A549 (cell line): ENCODE data around the gene KCNK2. TPM values are rescaled to one million over a fixed set of nuclear protein-coding genes. Genes with fewer than 3 reads are reported as not detected.

ENCODE experiments used
- ATAC-seq, 2 experiments: fragments of 200-7000 bp in 1 of 2; fragments of >200 bp in 1 of 2; cut with Nextera tagmentation in 1 of 2; cut with Tn5 transposase in 1 of 2; 3 replicates each; pipeline versions ENCODE4 v1.8.0 to v1.9.1; 2018 to 2020; ENCODE audit warnings: mild to moderate bottlenecking in 1 of 2, moderate library complexity in 1 of 2
- CTCF ChIA-PET: fragments of 300-600 bp; sonication (Branson Sonifier 250); formaldehyde crosslinking; extraction: SDS; loops from one replicate; lab custom pipeline; 2021; ENCODE audit warnings: antibody characterized with exemption, inconsistent platforms; lab: Yijun Ruan, JAX
- POLR2A ChIA-PET: fragments of 350-600 bp; formaldehyde crosslinking; extraction: SDS; loops from one replicate; lab custom pipeline; 2021; ENCODE audit warnings: antibody characterized with exemption, inconsistent platforms; lab: Yijun Ruan, JAX
- DNase-seq, 2 experiments: peaks; one replicate each; pipeline versions ENCODE4 v3.0.0 to v3.0.0-alpha.2; 2011 to 2016; ENCODE audit warnings: low read depth in 1 of 2, low spot score in 1 of 2
- FAIRE-seq: peaks from 2 replicates; lab custom pipeline; 2011; peaks lifted over from hg19 to GRCh38; lab: Jason Lieb, UNC
- H3K27ac ChIP-seq, 2 experiments: fragments of >200 bp; sonication (Bioruptor Twin); formaldehyde crosslinking; 3 replicates each; pipeline ENCODE4 v1.5.1; 2016 to 2017
- H3K4me1 ChIP-seq: fragments of >200 bp; sonication (Bioruptor Twin); formaldehyde crosslinking; 3 replicates; pipeline ENCODE4 v1.6.1; 2016
- H3K4me2 ChIP-seq: fragments of >200 bp; sonication (Bioruptor Twin); formaldehyde crosslinking; 3 replicates; pipeline ENCODE4 v1.6.1; 2016
- H3K4me3 ChIP-seq: fragments of >200 bp; sonication (Bioruptor Twin); formaldehyde crosslinking; 3 replicates; pipeline ENCODE4 v1.5.1; 2016
- H3K9me3 ChIP-seq: fragments of >200 bp; sonication (Bioruptor Twin); formaldehyde crosslinking; 3 replicates; pipeline ENCODE4 v1.6.1; 2016
- ATOH8 ChIP-seq: fragments of 250-450 bp; sonication (Bioruptor Pico); IDR thresholded peaks from 2 replicates; pipeline ENCODE4 v1.5.0; 2020; ENCODE audit warnings: low read depth, mild to moderate bottlenecking, moderate library complexity
- BCL3 ChIP-seq: fragments of >200 bp; sonication (Bioruptor Twin); formaldehyde crosslinking; IDR thresholded peaks from 3 replicates; pipeline ENCODE4 v1.6.1; 2016
- BHLHE40 ChIP-seq: IDR thresholded peaks from 2 replicates; pipeline ENCODE4 v1.6.1; 2012; ENCODE audit warnings: low read depth, low read length, inconsistent platforms
- CBX2 ChIP-seq: fragments of 200-600 bp; sonication (generic); IDR thresholded peaks from 2 replicates; pipeline ENCODE4 v1.6.1; 2016; ENCODE audit warnings: low read depth, mild to moderate bottlenecking, borderline replicate concordance
- CBX8 ChIP-seq: fragments of 200-600 bp; sonication (generic); IDR thresholded peaks from 2 replicates; pipeline ENCODE4 v1.6.1; 2016
- CEBPB ChIP-seq, 2 experiments: fragments of >200 bp in 1 of 2; sonication (Bioruptor Twin) in 1 of 2; formaldehyde crosslinking in 1 of 2; IDR thresholded peaks; 2 replicates each; pipeline ENCODE4 v1.6.1; 2012 to 2016
- CHD2 ChIP-seq: fragments of 150-350 bp; IDR thresholded peaks from 2 replicates; pipeline ENCODE4 v1.6.1; 2014; ENCODE audit warnings: low read length; ENCODE audit not compliant: partially characterized antibody
- EHF ChIP-seq: fragments of 250-450 bp; sonication (Bioruptor Pico); IDR thresholded peaks from 2 replicates; pipeline ENCODE4 v1.5.0; 2020; ENCODE audit warnings: mild to moderate bottlenecking
- EHMT2 ChIP-seq: fragments of 200-600 bp; sonication (generic); IDR thresholded peaks from 2 replicates; pipeline ENCODE4 v1.6.1; 2016; ENCODE audit warnings: antibody characterized with exemption, low read depth, mild to moderate bottlenecking, moderate library complexity
- EP300 ChIP-seq, 2 experiments: fragments of >200 bp; sonication (Bioruptor Twin); formaldehyde crosslinking; IDR thresholded peaks; 2 replicates in 1 of 2; 3 replicates in 1 of 2; pipeline ENCODE4 v1.6.1; 2016 to 2017
- HDAC2 ChIP-seq: fragments of 200-600 bp; sonication (generic); IDR thresholded peaks from 2 replicates; pipeline ENCODE4 v1.6.1; 2016
- HEYL ChIP-seq: fragments of 250-450 bp; sonication (Bioruptor Pico); IDR thresholded peaks from 2 replicates; pipeline ENCODE4 v1.8.0; 2021; ENCODE audit warnings: mild to moderate bottlenecking, moderate library complexity
- HMGXB4 ChIP-seq: fragments of 250-450 bp; sonication (Bioruptor Pico); IDR thresholded peaks from 2 replicates; pipeline ENCODE4 v1.5.0; 2021; ENCODE audit warnings: mild to moderate bottlenecking, moderate library complexity, borderline replicate concordance
- JUN ChIP-seq, 2 experiments: fragments of >200 bp; sonication (Bioruptor Twin); formaldehyde crosslinking; IDR thresholded peaks; 2 replicates in 1 of 2; 3 replicates in 1 of 2; pipeline ENCODE4 v1.6.1; 2016 to 2017
- JUNB ChIP-seq: fragments of >200 bp; sonication (Bioruptor Twin); formaldehyde crosslinking; IDR thresholded peaks from 2 replicates; pipeline ENCODE4 v1.6.1; 2016
- KDM1A ChIP-seq: fragments of 200-600 bp; sonication (generic); IDR thresholded peaks from 2 replicates; pipeline ENCODE4 v1.6.1; 2016; ENCODE audit warnings: low read depth, mild to moderate bottlenecking
- KDM5A ChIP-seq: fragments of 200-600 bp; sonication (generic); IDR thresholded peaks from 2 replicates; pipeline ENCODE4 v1.6.1; 2016; ENCODE audit warnings: antibody characterized with exemption, mild to moderate bottlenecking
- MAFK ChIP-seq: fragments of 450-650 bp; IDR thresholded peaks from 2 replicates; pipeline ENCODE4 v1.6.1; 2014; ENCODE audit not compliant: partially characterized antibody
- MAX ChIP-seq: IDR thresholded peaks from 2 replicates; pipeline ENCODE4 v1.6.1; 2012
- MAZ ChIP-seq: fragments of 150-350 bp; IDR thresholded peaks from 2 replicates; pipeline ENCODE4 v1.6.1; 2014; ENCODE audit warnings: antibody characterized with exemption, low read depth, low read length, borderline replicate concordance
- MYC ChIP-seq: IDR thresholded peaks from 2 replicates; pipeline ENCODE4 v1.6.1; 2012; ENCODE audit warnings: mild to moderate bottlenecking, inconsistent platforms, low read length, improper control_type of control experiment, borderline replicate concordance
- NR3C1 ChIP-seq: fragments of >200 bp; sonication (Bioruptor Twin); formaldehyde crosslinking; IDR thresholded peaks from 3 replicates; pipeline ENCODE4 v1.6.1; 2017
- POLR2A ChIP-seq: IDR thresholded peaks from 2 replicates; pipeline ENCODE4 v1.6.1; 2012; ENCODE audit warnings: mild to moderate bottlenecking, low read length
- RAD21 ChIP-seq, 2 experiments: fragments of >200 bp in 1 of 2; sonication (Bioruptor Twin) in 1 of 2; formaldehyde crosslinking in 1 of 2; IDR thresholded peaks in 1 of 2; conservative IDR thresholded peaks in 1 of 2; 2 replicates in 1 of 2; 3 replicates in 1 of 2; pipeline ENCODE4 v1.6.1; 2012 to 2018; ENCODE audit warnings: inconsistent platforms in 1 of 2
- RCOR1 ChIP-seq: fragments of 150-350 bp; IDR thresholded peaks from 2 replicates; pipeline ENCODE4 v1.6.1; 2014; ENCODE audit warnings: antibody characterized with exemption, low read length, low read depth
- RFX5 ChIP-seq: fragments of 450-650 bp; IDR thresholded peaks from 2 replicates; pipeline ENCODE4 v1.7.1; 2014; ENCODE audit warnings: antibody characterized with exemption, mild to moderate bottlenecking, moderate library complexity
- SMC3 ChIP-seq: fragments of >200 bp; sonication (Bioruptor Twin); formaldehyde crosslinking; IDR thresholded peaks from 3 replicates; pipeline ENCODE4 v1.6.1; 2018; ENCODE audit warnings: inconsistent platforms
- SREBF2 ChIP-seq: fragments of 450-650 bp; IDR thresholded peaks from 2 replicates; pipeline ENCODE4 v1.6.1; 2014; ENCODE audit warnings: mild to moderate bottlenecking, moderate library complexity
- TFCP2L1 ChIP-seq: fragments of 250-450 bp; sonication (Bioruptor Pico); IDR thresholded peaks from 2 replicates; pipeline ENCODE4 v1.5.0; 2021; ENCODE audit warnings: mild to moderate bottlenecking
- TP53 ChIP-seq: fragments of 250-450 bp; sonication (Bioruptor Pico); IDR thresholded peaks from 2 replicates; pipeline ENCODE4 v1.5.0; 2021; ENCODE audit warnings: mild to moderate bottlenecking, moderate library complexity
- USF2 ChIP-seq: fragments of 450-650 bp; IDR thresholded peaks from 2 replicates; pipeline ENCODE4 v1.6.1; 2014; ENCODE audit warnings: antibody characterized with exemption
- ZC3H11A ChIP-seq: fragments of 450-650 bp; IDR thresholded peaks from 2 replicates; pipeline ENCODE4 v1.6.1; 2014; ENCODE audit warnings: antibody characterized with exemption, mild to moderate bottlenecking
- ZFP36 ChIP-seq: fragments of 450-650 bp; IDR thresholded peaks from 2 replicates; pipeline ENCODE4 v1.6.1; 2014; ENCODE audit warnings: borderline replicate concordance; ENCODE audit not compliant: partially characterized antibody
- ZNF302 ChIP-seq: fragments of 250-450 bp; sonication (Bioruptor Pico); IDR thresholded peaks from 2 replicates; pipeline ENCODE4 v1.9.0; 2021; ENCODE audit warnings: inconsistent platforms, mild to moderate bottlenecking, moderate library complexity
- ZSCAN20 ChIP-seq: fragments of 250-450 bp; sonication (Bioruptor Pico); IDR thresholded peaks from 2 replicates; pipeline ENCODE4 v1.8.0; 2022; ENCODE audit warnings: mild to moderate bottlenecking, moderate library complexity
- WGBS: methylation state at CpG from one replicate; pipeline ENCODE4 v1.1.6; 2017; ENCODE audit errors: missing lambda C conversion rate; 5-methylcytosine and 5-hydroxymethylcytosine counted together
- polyA plus RNA-seq, 4 experiments: library from polyadenylated mRNA; depleted of rRNA in 3 of 4; stranded (reverse); fragments of >200 nt; fragmentation: RNase III in 1 of 4; extraction: RNeasy Plus Mini Kit Qiagen cat#74134 plus additional on column Dnase treatment in 1 of 4; gene quantifications; 2 replicates in 3 of 4; 3 replicates in 1 of 4; pipeline ENCODE4 v1.2.3, GENCODE V29; 2011 to 2017

KCNK2 gene
- polyA plus RNA-seq, 2 of the 4 experiments (the other 2 are of a cell fraction), result 0.04 TPM; not detected in 1

GRCh38 chr1:215143497-215143896 lies 61.0 kb downstream of the KCNK2 start:
- Histone ChIP-seq H3K4me2 (no peak overlapping the region), H3K4me3 (no peak overlapping the region), H3K27ac (no peak overlapping the region), H3K4me1 (no peaks in the 10 kb centered on the region), H3K9me3 (peaks cover 8% of the 10 kb centered on the region; the same call in 1 of the 3 replicates)
- TF ChIP-seq ATOH8, result no peak
- no peak for TF ChIP-seq MYC
- TF ChIP-seq KDM1A, result no peak
- no peak for TF ChIP-seq ZFP36
- TF ChIP-seq TFCP2L1 (CRISPR knock-in tag), result no peak
- no peak for TF ChIP-seq NR3C1
- TF ChIP-seq EHMT2, result no peak
- TF ChIP-seq HMGXB4 (CRISPR knock-in tag), result no peak
- TF ChIP-seq EHF, result no peak
- TF ChIP-seq JUNB, result no peak
- TF ChIP-seq CBX8, result no peak
- FAIRE-seq (no peak), ATAC-seq (no peak), DNase-seq (no peak)
- ChIA-PET POLR2A (no interaction called here), CTCF (no interaction called here)
- WGBS, result 60% methylated on average over 2 of the region's 2 CpGs

GRCh38 chr1:215146240-215146975 lies 63.9 kb downstream of the KCNK2 start:
- ATAC-seq (0 out of 6 replicates have a peak, but pooled peaks of 1 of the 2 experiments have one; percentile 39), DNase-seq (peak in 1 of 2 experiments; percentile 35), FAIRE-seq (peak; percentile 56)
- CTCF ChIA-PET, result interaction anchor here (0.6 to 3.5 kb wide), 24 partner anchors 8 to 818 kb away, joined by 3 to 39 read pairs (median 4); no protein-coding TSS in a partner anchor
- no peak overlapping the region for H3K4me2 ChIP-seq
- POLR2A ChIA-PET, result no interaction called here
- no peak overlapping the region for H3K27ac ChIP-seq
- H3K4me1 ChIP-seq, result no peaks in the 10 kb centered on the region
- WGBS, result 37% methylated on average over 8 of the region's 8 CpGs
- H3K9me3 ChIP-seq, result peaks cover 5% of the 10 kb centered on the region; the same call in 1 of the 3 replicates
- H3K4me3 ChIP-seq, result no peak overlapping the region
- no peak for TF ChIP-seq HDAC2
- TF ChIP-seq CBX8, result no peak
- TF ChIP-seq CBX2, result no peak
- no peak for TF ChIP-seq RFX5
- no peak for TF ChIP-seq EP300 (IDR thresholded peaks at IDR 0.05)
- TF ChIP-seq ATOH8, result no peak
- TF ChIP-seq ZNF302 (CRISPR knock-in tag), result no peak
- TF ChIP-seq MAZ, result no peak
- no peak for TF ChIP-seq MAFK
- no peak for TF ChIP-seq ZC3H11A
- no peak for TF ChIP-seq KDM5A
- no peak for TF ChIP-seq MAX
- no peak for TF ChIP-seq CHD2
- TF ChIP-seq RAD21 (conservative IDR thresholded peaks at IDR 0.05 in 1 of 2, IDR thresholded peaks at IDR 0.05 in 1 of 2), result peak; percentile 66 to 75
- TF ChIP-seq HEYL (CRISPR knock-in tag), result no peak
- no peak for TF ChIP-seq JUNB
- no peak for TF ChIP-seq USF2
- TF ChIP-seq RCOR1, result no peak
- no peak for TF ChIP-seq SREBF2
- no peak for TF ChIP-seq POLR2A
- TF ChIP-seq TP53, result no peak
- no peak for TF ChIP-seq BCL3
- TF ChIP-seq CEBPB (IDR thresholded peaks at IDR 0.05), result peak in 1 of 2 experiments; percentile 15; a peak in 1 of 4 replicates
- TF ChIP-seq ZSCAN20 (CRISPR knock-in tag), result no peak
- TF ChIP-seq BHLHE40, result no peak
- no peak for TF ChIP-seq JUN (IDR thresholded peaks at IDR 0.05)
- TF ChIP-seq SMC3, result peak; percentile 68
